Superior temporal gyrus (tissue), 1 donor: ENCODE data around the gene FBXL20.
"Not testable (repeated sequence)": the region's sequence is repeated elsewhere in the genome, so short reads cannot be mapped to it uniquely, and the experiment has no call there.

Source experiments
- DNase-seq: peaks from one replicate; pipeline ENCODE4 v3.0.0-alpha.2; 2016; ENCODE audit errors: extremely low spot score

FBXL20 gene

GRCh38 chr17:39250076-39250475 lies 151.3 kb downstream of the FBXL20 start:
- not testable (repeated sequence) for DNase-seq

DNA sequence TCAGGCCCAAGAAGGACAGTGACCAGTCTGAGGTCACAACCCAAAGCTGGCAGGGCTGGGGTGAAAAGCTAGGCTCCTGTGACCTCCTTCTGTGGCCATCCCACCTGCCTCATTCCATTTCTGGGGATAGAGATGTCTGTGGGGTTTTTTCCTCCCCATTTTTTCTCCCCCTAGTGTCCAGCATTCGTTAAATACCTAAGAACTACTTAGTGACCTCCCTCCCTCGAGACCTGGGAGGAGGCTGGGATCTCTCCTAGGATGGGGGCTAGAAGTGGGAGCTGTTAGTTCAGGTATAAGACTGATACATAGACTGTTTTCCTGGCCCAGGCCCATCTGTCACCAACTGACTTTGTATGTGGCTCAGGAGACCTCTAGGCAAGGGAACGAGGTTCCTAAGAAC lies 155.2 kb downstream of the FBXL20 start:
- no peak for DNase-seq

- DNase-seq, result peak; percentile 96
Measured at GRCh38 chr17:39244600-39245570, 156.5 kb downstream of the FBXL20 start.

DNA sequence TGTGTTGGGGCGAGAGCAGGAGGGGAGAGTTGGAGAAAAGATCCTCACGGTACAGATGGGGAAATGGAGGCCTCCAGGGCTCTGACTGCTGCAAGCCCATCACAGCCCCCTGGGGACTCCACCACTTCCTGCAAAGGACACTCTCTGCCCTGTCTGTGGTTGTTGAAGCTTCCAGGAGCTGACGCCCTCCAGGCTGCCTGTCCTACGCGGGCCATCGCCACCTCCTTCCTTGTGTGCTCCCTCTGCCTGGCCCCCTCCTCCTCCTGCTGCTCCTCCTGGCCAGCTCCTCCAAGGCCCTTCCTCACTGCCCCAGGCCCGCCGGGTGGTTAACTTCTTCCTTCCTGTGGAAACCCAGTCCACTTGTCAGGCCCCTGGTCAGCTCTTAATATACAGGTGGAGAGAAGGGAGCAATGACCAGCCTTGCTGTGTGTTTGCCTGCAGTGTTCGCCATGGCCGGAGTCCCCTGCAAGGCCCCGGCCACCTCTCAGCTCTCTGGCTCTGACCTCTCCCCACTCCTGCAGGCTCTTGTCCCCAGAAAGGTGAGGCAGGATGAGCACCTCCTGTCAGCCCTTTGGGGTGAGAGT lies 157.3 kb downstream of the FBXL20 start:
- DNase-seq, result no peak

DNA sequence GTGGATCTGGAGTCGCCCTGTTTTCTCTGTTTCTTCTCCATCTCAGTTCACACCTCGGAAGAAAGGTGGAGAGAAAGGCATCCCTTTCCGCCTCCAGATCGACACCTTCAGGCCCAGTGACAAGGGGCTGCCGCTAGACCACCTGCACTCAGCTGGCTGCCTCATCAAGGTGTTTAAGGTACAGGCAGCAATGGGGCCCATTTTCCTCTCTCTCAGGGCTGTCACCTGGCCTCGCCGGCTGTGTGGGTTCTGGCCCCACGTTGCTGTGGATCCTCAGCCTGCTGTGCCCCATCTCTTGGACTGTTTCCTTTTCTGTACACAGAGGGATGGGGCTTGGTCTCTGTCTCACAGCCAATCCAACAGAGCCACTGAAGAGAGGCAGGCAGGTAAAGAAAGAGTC lies 158.3 kb downstream of the FBXL20 start:
- DNase-seq, result no peak

DNA sequence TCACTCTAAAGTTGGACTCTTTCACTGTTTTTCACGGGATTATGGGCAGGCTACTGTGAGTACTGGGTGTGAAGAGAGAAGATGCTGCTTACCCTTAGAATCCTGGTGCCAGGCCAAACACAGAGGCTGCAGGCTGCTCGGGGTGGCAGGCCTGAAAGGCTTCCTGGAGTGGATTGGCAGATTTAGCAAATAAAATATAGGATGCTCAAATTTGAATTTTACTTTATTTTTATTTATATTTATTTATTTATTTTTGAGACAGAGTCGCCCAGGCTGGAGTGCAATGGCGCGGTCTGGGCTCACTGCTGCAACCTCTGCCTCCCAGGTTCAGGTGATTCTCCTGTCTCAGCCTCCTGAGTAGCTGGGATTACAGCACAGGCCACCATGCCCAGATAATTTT lies 160.8 kb downstream of the FBXL20 start:
- no peak for DNase-seq

GRCh38 chr17:39239640-39240314 lies 161.6 kb downstream of the FBXL20 start:
- DNase-seq, result no peak

DNA sequence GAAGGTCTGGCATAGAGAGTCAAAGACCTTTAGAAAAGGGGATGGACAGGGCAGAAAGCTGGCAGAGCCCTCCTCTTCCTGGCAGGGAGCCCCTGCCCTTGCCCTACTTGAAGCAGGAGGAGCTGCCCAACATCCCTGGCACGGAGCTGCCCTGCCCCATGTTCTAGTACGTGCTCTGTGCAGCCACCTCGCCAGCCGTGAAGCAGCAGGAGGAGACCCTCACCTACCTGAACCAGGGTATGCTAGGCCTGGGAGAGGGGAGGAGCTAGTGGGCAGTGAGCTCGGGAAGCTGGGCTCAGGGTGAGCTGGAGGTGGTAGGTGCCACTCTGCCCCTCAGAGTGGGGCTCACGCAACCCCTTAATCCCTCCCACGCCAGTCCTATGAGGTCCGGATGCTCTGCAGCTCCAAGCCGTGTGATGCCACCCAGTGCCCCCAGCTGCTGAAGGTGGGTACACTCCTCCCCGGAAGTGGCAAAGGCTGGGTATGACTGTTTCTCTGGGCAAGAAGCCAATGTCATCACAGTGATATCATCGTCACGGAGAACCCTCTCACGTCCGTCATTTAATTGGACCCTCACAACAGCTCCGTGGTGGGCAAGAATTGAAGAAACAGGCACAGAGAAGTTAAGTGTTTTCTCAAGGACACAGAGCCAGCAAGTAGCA lies 163.0 kb downstream of the FBXL20 start:
- DNase-seq, result no peak

GRCh38 chr17:39237586-39237985 lies 163.8 kb downstream of the FBXL20 start:
- DNase-seq, result no peak

DNA sequence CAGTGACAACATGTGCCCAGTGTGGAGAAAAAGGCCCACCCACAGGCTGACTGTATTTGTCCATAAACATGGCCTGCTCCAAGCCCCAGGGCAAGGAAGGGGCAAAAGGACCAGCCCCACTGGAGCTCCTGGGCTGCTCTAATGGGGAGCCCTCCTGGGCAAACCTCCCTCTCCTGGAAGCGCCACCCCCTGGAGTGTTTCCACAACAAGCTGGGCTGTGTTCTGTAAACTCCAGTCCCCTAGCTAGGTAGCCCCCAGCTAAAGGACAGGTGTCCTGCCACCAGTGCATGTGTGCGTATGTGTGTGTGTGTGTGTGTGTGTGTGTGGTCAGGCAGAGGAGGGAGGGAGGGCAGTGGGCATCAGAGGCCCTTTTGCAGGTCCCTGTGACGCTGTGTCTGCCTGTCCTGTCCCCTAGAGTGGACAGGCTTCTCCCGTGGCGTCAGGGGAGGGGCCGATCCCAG lies 164.4 kb downstream of the FBXL20 start:
- DNase-seq, result no peak

DNA sequence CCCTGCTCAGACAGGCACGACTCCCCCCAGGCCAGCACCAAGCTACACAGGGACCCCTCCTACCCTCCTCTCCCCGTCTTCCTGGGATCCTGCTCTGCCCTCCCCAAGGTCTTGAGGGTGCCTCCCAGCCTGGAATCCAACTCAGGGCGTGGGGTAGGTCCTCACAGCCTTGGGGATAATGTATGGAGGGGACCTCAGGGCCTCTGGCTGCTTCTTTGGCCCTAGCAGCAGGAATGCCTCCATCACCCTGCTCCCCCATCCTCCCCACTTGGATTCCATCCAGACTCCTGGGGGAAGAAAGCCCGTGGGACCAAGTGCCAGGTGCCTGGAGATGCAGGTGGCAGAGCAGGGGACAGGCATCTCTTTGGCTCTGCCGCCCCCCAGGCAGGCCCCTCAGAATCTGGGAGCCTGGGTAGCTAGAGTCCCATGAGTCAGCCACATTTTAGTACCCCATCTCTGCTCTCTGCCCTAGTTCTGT lies 164.9 kb downstream of the FBXL20 start:
- no peak for DNase-seq

DNA sequence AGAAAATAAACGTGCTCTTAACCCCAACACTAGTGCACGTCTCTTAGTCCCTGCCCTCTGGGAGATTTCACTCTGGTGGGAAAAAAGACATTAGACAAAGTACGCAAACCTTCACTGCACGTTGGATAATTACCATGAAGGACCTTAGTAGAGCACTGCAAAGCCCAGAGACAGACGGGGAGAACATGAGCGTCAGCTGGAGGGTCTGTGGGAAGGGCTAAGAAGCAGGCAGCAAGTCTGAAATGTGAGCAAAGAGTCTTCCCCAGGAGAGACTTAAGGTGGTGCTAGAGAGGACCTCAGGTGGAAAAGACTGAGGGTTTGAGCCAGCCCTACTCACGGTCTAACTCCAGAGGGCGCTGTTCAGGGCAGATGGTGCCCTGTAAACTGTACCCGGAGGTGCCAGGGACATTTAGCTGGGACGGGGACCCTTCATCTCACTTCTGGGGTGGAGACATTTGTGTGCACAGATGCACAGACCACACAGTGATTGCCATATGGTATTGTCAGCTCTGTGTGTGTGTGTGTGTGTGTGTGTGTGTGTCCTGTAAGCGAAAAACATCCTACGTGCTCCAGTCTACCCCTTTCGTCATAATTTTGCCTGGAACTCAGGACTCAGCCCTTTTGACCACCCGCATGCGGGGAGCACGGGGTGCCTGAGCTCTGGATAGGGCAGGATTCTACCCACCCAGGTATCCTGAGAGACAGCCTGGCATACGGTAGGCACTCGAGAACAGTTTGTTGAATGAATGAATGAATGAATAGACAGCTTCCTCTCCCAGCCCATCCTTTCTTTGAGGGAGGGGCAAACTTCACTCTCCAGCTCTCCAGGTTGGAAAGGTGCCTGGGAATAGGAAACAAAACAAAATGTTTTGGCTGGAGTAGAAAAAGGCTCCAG lies 165.6 kb downstream of the FBXL20 start:
- peak; percentile 33 for DNase-seq

GRCh38 chr17:39231591-39232551 lies 169.6 kb downstream of the FBXL20 start:
- no peak for DNase-seq

DNA sequence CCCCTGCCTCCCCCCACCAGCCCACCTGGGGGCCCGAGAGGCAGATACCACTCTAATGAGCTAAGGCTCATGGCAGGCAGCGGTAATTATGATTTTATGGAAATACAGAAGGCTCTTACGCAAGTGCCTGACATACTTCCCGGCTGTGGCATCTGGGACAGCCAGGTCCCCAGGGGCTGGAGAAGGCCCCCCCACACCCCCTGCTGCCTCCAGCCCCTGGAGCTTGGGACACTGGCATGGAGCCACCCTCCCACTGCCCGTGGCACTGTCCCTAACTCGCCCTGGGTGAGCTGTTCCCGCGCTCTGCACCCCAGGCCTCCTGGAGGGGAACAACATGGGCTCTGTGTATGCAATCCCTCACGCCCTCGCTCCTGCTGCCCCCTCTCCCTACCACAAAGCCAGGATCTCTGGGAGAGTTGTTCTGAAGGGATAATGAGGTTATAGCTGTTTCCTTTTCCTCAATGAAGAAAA lies 170.3 kb downstream of the FBXL20 start:
- DNase-seq, result no peak

GRCh38 chr17:39230361-39230760 lies 171.1 kb downstream of the FBXL20 start:
- DNase-seq, result no peak

DNA sequence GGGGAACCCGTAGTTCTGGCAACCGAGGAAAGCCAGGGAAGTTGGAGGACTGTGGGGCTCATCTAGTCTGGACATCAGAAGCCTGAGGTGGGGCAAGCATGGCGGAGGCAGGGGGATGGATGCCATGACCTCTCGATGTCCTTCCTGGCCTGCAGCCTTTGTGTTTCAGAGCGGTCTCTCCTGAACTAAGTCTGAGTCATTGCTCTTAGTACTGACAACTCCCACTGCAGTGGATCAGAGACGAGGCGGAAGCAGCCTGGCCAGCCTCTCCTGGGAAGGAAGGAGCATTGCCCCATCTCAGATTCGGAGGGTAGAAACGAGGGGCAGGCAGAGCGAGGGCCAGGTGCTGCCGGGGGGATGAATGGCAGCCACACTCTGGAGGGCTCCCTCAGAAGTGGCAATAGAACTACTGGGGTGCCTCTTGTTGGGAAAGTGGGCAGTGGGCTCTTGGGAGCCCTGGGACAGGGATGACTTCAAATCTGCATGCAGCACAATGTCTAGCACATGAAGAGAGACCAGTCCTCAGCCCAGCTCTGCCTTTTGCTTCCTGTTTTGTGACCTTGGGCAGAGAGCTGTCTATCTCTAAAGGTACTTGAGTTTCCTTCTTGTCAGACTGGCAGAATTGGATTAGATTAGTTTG lies 172.0 kb downstream of the FBXL20 start:
- DNase-seq, result no peak

DNA sequence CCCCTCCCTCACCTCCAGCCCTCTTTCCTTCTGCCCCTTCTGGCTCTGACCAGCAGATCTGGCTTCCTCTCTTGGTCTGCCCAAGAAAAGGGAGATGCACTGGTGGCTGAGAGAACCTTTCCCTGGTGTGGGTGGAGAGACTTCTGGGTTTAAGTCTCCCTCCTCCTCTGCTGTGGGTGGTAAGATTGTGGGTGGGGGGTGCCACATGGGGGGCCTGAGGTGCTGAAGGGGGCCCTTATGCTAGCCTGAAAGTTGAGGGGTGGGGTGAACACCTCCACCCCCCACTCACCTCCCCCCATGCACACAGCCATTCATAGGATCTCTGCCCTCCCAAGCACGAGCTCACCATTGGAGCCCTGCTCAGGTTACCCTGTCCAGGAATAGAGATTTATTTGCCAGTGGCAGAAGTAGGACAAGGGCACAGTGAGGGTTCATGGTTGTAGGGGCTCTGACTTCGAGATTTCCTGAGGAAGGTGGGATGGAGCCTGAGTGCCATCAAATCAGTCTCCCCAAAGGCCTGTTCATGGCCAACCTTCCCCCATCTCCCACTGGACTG lies 174.0 kb downstream of the FBXL20 start:
- DNase-seq, result no peak

DNA sequence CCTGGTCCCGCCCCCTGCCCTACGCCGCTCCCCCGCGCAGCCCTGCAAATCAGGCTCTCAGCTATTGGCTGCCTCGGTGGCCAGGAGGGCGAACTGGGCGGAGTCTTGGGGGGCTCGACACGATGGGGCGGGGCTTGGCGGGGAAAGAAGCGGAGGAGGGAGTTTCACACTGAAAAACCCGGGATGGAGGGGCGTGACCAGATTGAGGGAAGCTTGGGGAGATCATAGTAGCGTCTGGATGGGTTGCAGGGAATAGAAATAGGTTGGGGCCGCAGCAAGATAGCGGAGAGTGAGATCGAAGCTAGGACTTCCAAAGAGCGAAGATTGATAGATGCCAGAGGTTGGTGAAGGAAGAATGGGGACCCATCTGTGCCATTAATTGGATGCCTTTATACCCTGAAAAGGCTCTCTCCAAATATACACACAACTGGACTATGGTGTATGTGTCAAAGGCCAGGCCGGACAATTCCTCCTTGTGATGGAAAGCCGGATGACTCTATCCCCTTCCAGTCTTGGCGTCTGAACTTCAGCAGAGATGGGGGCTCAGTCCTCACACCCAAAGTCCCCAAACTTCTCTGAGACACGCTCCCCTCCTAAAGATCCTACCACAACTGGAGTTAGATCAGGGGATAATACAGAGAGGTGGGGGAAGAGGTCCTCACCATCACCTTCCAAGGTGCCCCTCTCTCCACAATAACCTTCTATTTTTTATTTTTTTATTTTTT lies 175.3 kb downstream of the FBXL20 start:
- no peak for DNase-seq
